Activated CD8-positive, alpha-beta memory T cell treated with anti-CD3 and anti-CD28 coated beads, Interleukin-2, amount 50 U/mL, for 48 hours (primary cell): ENCODE measurements around the gene IFI6.
"Not testable (repeated sequence)": the region's sequence is repeated elsewhere in the genome, so short reads cannot be mapped to it uniquely, and the experiment has no call there.

Source experiments
- DNase-seq: peaks from one replicate; pipeline ENCODE4 v3.0.0-alpha.2; 2020

IFI6 gene

DNA sequence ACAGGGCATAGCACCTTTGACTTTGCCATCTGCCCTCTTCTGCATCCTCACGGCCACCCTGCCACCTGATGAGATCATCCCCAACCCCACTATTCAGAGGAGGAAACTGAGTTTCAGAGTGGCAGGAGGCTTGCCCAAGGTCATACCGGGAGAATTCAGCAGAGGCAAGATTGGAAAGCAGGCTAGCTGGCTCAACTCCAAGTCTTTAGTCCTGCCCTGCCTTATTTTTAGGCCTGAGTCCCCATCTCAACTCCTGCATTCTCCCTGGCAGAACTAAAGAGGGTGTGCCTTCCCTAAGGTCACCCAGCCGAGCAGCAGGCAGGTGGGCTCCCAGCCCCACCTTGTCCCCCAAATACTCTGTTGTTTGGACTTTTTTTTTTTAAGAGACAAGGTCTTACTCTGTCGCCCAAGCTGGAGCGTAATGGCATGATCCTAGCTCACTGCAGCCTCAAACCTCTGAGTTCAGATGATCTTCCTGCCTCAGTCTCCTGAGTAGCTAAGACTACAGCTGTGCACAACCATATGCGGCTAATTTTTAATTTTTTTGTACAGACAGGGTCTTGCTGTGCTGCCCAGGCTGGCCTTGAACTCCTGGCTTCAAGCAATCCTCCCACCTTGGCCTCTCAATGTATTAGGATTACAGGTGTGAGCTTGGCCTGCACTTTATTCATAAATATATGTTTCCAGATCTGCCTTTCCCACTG, 23.2 kb downstream of the IFI6 start:
- DNase-seq: no peak

DNA sequence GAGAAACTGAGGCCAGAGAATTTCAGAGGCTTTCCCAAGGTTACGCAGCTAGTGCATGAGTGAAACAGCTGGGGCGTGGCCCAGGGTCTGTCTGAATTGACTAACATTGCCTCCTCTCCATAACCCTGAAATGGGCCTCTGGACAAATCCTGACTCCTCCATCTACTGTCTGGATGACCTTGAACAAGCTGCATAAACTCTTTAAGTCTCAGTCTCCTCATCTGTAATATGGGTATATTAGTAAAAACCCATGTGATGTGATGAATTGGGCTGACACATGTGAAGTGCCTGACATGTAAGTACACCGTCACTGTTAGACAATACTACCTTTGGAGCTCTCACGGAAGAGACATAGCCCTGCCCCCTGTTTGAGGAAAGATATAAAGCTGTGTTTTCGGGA, 24.7 kb downstream of the IFI6 start:
- no peak for DNase-seq

DNA sequence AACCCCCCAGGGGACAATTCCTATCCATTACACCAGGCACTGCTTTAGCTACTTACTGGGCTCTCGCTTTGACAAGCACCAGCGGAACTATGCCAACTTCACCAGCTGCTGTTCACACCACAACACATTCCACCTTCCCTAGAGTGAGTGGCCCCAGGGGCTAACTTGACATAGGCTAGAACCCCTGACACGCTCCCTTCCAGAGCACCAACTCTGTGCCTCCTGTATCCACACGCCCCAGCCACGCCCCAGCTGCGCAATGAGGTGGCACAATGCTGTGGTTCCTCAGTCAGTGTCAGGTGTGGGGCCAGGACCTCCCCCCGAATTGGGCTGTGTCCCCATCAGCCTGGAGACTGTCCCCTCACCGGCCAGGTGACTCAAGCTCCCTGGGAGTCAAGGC, 25.3 kb downstream of the IFI6 start:
- DNase-seq: no peak

DNA sequence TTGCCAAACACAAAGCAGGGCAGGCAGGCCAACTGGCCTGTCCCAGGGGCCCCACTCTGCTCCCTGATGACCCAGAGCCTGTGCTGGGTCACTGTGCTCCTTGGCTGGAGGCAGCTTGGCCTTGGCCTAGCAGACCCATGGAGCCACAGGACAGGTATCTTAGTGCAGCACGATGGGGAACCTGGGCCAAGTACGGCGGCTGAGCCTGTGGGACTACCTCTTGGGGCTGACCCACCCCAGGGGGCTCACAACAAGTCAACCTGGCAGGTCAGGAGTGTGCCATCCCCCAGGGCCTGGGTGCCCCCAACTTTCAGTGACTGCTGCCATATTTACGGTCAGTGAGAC, 26.9 kb downstream of the IFI6 start:
- no peak for DNase-seq

DNA sequence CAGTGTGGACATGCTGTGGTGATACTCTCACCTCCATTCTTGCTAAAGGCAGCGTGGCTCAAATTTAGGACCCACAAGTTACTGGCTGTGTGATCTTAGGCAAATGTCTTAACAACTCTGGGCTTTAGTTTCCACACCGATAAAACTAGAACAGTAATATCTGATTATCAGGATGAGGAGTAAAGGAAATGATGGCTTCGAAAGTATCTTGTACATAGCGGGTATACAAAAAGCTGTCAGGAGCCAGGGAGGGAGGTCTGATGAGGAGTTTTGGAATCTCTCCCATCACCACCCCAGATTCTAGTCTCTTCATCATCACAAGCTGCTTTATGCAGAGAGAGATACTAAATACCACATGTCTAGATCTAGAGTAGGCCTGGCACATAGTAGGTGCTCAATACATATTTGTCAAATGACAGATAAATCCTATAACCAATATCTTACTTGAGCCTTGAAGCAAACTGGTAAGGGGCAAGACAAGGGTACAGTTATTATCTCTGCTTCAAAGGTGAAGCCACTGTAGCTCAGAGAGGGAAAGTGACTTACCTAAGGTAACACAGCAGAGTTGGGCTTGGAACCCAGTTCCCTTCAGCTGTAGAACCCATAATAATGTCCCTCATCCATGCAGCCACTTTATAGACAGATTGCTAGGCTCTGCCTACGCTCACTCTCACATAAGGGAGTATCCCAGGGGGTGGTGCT, 27.5 kb downstream of the IFI6 start:
- DNase-seq: no peak

DNA sequence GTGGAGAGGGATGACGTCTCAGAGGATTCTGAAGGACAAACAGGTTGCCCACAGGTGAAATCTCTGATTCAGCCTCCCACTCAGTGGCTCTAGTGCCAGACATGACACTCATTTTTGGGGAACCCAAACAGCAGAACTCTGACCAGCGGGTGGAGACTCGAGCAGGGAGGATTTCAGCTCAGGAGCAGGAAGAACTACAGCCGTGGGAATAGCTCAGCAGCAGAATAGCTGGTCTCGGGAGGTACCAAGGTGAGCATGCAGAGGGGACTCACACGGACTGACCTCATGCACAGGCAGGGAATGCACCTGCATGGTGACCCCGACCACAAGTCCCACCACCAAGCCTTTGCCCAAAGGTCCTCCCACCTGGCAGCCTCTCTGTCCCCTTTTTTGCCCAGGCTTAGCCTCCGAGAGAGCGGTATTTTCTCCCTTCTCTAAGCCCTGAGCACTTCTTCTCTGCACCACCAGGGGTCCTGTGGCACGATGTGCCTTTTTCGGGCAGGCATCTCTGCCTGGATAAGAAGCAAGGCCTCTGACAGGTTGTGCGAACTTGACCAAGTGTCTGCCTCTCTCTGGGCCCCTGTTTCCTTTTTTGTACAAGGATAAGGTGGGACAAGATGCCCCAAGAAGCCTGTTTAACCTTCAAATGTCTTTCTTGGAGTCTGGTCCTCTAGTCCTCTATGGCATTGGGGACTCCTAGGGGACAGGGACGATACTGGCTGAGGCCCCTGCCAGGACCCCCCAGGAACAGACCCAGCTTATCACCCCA, 28.2 kb downstream of the IFI6 start:
- peak; percentile 80 for DNase-seq

DNA sequence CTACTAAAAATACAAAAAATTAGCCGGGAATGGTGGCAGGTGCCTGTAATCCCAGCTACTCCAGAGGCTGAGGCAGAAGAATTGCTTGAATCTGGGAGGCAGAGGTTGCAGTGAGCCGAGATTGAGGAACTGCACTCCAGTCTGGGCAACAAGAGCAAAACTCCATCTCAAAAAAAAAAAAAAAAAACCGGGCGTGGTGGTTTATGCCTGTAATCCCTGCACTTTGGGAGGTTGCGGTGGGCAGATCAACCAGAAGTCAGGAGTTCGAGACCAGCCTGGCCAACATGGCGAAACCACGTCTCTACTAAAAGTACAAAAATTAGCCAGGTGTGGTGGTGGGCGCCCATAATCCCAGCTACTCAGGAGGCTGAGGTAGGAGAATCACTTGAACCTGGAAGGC, 31.5 kb downstream of the IFI6 start:
- not testable (repeated sequence) for DNase-seq

DNA sequence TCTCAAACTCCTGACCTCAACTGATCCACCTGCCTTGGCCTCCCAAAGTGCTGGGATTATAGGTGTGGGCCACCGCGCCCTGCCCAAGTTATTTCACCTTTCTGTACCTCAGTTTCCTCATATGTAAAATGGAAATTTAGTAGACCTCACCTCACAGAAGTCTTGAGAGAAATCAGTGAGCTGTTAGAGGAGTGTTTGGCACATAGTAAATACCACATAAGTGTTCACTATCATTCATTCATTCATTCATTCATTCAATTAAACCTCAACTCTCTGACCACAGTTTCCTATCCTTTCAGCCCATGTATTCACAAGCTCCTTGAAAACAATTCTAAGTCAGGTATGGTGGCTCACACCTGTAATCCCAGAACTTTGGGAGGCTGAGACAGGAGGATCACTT, 33.2 kb downstream of the IFI6 start:
- DNase-seq: no peak

DNA sequence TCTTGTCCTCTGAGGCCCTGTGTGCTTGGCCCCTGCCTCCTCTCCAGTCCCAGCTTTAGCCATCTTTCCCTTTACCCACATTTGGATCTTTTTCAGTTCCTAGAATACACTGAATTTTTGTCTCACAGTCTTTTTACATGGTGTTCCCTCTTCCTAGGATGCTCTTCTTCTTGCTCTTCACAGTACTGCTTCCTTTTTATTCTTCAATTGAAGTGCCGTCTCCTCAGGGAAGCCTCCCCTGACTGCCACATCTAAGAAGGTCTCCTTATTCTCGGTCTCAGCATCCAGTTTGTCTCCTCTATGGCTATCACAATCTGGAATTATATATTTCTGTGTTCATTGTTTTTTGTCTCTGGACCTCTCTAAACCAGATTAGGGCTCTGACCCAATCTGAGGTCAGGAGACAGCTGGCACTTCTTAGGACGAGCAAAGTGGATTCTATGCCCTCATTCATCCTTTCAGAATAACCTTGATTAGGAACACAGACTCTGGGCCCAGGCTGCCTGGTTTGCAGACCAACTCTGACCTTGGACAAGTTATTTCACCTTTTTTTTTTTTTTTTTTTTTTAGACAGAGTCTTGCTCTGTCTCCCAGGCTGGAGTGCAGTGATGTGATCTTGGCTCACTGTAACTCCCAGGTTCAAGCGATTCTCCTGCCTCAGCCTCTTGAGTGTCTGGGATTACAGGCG, 33.8 kb downstream of the IFI6 start:
- no peak for DNase-seq

DNA sequence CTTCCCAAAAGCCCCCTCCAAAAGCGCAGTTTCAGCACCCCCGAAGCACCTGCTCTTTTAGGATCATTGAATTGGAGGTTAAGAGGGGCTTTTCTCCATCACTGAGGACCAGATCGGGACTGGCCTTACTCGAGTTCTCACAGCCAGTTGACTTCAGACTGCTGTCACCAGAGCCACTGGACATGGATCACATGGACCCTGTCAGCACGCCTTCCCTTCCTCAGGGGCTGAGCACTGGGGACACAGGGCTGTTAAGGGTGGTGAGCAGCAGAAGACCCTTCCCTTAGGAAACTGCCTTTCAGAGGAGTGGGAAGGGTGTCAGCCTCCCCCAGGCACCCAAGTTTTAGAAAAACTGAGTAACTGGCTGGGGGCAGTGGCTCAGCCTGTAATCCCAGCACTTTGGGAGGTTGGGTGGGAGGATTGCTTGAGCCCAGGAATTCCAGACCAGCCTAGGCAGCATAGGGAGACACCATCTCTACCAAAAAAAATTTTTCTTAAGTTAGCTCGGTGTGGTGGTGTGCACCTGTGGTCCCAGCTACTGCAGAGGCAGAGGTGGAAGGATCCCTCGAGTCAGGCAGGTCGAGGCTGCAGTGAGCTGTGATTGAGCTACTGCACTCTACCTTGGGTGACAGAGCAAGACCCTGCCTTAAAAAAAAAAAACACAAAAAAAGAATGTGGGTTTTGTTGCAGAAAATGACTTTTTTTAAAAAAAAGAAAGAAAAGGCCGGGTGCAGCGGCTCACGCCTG, 36.4 kb downstream of the IFI6 start:
- DNase-seq: no peak

DNA sequence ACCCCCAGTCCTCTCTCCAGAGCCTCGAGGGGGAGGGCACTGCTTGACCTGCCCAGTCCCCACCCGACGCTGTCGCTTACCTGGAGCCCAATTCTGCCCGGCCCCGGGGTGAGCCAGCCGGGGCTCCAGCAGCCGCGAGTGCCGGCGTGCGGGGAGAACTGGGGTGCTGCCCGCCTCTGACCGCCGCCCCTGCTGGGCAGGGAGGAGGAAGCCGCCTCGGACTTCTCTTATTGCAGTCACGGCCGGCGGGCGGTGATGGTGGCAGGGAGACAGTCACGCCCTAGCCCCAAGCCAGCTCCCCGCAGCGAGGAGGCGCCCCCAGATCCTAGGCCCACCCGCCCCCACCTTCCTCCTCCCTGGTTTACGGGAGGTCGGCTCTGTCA, 37.0 kb downstream of the IFI6 start, which contains the start of gene FGR:
TSS of gene FGR (minus strand) at position 201 of the 383 bp plus-strand sequence. CDS start 11,269 bp downstream, outside the sequence.
- DNase-seq: no peak

DNA sequence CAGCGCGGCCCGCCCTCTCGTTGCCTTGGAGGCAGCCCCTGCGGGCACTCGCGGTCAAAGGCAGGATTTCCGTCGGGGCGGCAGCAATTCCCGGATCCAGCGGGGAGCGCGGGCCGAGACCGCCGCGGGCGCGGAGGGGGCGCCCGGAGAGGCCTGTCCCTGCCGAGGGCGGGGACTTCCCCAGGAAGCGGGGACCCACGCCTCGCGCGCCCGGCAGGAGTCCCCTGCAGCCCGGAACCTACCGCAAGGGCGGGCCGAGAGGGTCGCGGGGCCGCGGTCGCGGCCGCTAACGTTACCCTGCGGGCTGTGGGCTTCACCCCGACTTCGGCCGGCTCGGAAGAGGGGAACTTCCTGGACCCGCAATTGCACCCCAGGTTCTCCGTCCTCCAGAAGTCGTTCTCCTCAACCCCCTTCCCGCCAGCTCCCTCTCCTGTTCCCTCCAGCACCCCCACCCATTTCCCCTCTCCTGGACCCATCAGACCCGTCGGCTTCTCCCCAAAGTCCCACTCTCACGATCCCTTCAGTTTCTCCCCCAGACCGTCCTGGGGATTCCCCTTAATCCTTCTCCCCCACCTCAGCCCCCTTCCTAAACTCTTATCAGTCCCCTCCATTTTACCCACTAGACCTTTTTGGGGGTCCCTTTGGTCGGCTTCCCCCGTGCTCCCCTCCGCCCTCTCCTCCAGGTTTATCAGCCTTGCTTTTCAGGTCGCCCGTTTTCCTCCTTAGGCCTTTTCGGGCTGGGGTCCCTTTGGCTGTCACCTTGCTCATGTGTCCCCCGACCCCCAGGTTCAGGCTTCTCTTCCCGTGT, 37.6 kb downstream of the IFI6 start:
- DNase-seq: peak; percentile 75

DNA sequence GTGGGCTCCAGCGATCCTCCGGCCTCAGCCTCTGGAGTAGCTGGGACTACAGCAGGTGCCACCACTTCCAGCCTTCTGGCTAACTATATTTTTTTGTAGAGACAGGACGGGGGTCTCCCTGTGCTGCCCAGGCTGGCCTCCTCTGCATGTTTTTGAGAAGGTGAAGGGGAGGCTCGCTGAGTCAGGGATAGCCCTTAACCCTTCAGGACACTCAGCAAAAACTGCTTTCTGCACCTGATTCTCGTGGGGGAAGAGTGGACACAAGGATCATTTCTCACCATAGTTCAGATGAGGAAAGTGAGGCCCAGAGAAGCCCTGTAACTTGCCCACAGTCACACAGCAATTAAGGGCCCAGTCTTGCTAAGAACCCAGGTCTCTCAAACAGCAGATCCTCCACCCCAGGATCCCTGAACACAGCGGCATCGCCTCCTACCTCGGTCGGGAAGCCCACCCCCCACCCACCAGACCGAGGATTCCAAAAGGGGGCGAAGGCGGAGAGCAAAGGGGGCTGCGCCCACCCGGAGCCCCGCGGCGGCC, 38.3 kb downstream of the IFI6 start:
- DNase-seq: no peak

DNA sequence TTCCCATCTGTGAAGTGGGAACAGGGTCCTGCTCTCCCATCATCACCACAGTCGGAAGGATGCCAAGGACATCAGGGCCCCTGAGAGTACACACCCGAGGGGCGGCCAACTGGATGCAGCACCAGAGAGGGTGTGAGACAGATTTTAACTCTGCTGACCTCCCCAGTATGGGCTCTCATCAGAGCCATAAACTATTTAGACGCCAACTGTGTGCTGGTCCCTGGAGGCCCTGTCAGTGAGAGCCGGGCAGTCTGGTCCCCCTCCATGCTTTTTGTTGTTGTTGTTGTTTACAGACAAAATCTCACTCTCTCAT, 38.7 kb downstream of the IFI6 start:
- no peak for DNase-seq

DNA sequence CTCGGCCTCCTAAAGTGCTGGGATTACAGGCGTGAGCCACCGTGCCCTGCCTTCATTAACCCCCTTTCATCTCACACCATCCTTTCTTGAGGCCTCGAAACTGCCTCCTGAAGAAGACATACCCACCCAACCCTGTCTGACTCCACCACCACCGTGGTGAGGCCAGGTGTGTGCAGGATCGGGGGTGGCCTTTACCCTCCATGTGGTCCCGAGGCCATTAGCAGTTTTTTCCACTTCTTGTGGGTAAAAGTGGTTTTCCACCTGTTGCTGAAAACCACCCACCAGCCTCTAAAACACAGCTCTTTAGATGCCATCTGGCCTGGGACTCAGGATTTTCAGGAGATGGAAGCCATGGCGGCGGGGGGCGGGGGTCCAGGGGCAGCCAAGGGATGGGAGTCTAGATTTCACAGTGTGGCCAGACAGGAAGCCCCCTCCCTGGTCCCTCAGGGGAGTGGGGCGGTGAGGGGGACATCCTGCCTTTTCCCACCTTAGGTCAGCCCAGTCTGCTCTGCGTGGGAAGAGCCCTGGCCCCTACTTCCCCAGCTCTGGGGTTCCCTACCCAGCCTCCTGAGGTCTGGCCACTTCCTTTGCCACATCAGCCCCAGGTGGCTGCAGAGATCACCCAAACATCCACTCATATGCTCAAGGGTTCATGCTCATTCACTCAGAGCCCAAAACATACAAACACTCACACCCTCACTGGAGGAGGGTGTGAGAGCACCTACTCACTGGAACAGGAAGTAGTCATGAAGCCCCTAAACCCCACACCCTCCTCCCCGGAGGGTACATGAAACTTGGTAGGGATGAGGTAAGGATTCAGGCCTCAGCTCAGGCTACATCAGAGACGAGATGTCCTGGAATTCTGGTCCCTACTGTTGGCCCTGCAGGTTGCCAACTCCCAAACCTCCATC, 39.4 kb downstream of the IFI6 start:
- DNase-seq: peak; percentile 80

DNA sequence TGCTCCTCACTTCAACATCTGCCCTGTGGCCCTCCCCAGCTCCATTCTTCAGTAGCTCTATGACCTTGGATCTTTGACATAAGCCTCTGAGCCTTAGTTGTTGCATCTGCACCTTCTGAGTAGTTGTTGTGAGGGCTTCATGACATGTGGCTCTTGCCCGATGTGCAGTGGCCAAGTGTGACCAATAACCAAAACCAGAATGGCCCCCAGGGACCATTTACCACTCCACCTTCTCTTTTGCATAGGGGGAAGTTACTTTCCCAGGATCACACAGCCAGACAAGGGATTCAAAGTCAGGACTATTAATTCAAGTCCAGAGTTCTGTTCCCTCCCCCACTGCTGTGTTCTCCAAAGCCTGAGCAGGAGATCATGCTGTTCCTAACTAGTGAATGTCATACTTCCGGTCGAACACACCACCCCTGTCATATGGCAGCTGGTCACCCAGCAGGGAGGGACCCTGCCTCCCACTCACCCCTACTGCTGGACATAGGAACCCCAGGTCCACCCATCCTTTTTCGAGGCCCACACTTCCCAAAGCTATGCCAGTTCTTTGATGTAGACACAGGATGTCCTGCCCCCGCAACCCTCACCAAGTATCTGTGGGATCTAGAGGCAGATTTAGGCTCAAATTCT, 41.0 kb downstream of the IFI6 start:
- no peak for DNase-seq

DNA sequence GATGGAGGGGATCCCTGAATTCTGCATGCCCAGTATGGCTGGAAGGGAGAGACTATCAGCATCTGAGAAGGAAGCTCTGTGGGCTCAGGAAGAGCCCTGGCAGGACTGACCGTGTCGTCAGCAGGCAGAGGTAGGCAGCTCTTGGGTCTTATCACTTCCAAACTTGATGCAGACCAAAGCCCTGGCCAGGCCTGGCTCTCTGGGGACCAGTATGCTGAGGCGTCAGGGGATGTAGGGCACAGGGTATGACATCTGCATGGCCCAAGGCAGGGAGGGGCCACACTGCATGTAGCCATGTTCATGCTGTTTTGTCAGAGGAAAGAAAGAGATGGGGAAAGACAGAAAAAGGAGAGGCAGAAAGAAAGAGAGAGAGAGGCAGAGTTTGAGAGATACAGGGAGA, 43.3 kb downstream of the IFI6 start:
- no peak for DNase-seq

DNA sequence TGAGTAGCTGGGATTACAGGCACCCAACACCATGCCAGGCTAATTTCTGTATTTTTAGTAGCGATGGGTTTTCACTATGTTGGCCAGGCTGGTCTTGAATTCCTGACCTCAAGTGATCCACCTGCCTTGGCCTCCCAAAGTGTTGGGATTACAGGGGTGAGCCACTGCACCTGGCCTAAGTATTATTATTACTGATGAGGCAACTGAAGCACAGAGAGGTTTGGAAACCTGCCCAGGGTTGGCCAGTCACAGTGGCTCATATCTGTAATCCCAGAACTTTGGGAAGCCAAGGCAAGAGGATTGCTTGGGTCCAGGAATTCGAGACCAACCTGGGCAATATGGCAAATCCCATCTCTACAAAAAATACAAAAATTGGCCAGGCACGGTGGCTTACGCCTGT, 44.3 kb downstream of the IFI6 start:
- not testable (repeated sequence) for DNase-seq

DNA sequence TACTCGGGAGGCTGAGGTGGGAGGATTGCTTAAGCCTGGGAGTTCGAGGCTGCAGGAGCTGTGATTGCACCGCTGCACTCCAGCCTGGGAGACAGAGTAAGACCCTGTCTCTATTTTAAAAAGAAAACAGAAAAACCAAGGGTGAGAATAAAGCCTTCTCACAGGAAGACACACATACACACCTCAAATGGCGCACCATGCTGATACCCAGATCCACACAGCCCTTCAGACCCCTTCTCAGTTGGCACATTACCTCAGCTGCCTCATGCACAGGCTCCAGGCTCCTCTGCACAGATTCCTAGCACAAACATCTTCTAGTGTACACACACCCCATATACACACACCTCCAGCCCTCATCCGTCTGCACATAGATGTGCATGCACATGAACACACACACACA, 44.9 kb downstream of the IFI6 start:
- DNase-seq: no peak
